Stimulated activated naive B cell treated with anti-CD40 and anti-IgM and Interleukin-4, amounts not matched to agents 10 μg/mL and 1 μg/mL and 100 μg/mL, for 72 hours (primary cell): Measurements from ENCODE around the gene SPACA4.

Source experiments
- ATAC-seq, 2 donors: fragments of 150-1000 bp; cut with Tn5 transposase; replicated peaks; 2 replicates each; pipeline ENCODE4 v1.10.0; 2021; ENCODE audit warnings: moderate library complexity in 1 of 2
- DNase-seq: peaks from one replicate; pipeline ENCODE4 v3.0.0; 2021
- H3K27ac Mint-ChIP-seq: one replicate; pipeline ENCODE4 v1.8.0; 2022; ENCODE audit warnings: mild to moderate bottlenecking, mixed read lengths
- H3K27me3 Mint-ChIP-seq, 2 donors: one replicate each; pipeline ENCODE4 v1.8.0; 2022; ENCODE audit warnings: mixed read lengths in 2 of 2
- H3K36me3 Mint-ChIP-seq, 2 donors: one replicate each; pipeline ENCODE4 v1.8.0; 2022; ENCODE audit warnings: mixed read lengths in 2 of 2, mild to moderate bottlenecking in 1 of 2
- H3K4me1 Mint-ChIP-seq, 2 donors: one replicate each; pipeline ENCODE4 v1.8.0; 2022; ENCODE audit warnings: mixed read lengths in 2 of 2, mild to moderate bottlenecking in 1 of 2
- H3K4me3 Mint-ChIP-seq, 2 donors: one replicate each; pipeline ENCODE4 v1.8.0; 2022; ENCODE audit warnings: mild to moderate bottlenecking in 2 of 2, mixed read lengths in 2 of 2, moderate library complexity in 1 of 2
- H3K9me3 Mint-ChIP-seq, 2 donors: one replicate each; pipeline ENCODE4 v1.8.0; 2022; ENCODE audit warnings: mixed read lengths in 2 of 2, mild to moderate bottlenecking in 1 of 2

SPACA4 gene

GRCh38 chr19:48582168-48582567 is 24.4 kb upstream of the SPACA4 start:
- Mint-ChIP-seq H3K27me3 (peaks cover 6 to 15% of the 10 kb centered on the region in 2 donors), H3K27ac (no peak overlapping the region), H3K36me3 (peaks cover 0 to 4% of the 10 kb centered on the region in 2 donors), H3K4me1 (peaks cover 7 to 8% of the 10 kb centered on the region in 2 donors), H3K4me3 (no peak overlapping the region), H3K9me3 (peaks cover 0 to 3% of the 10 kb centered on the region in 2 donors)
- DNase-seq (no peak), ATAC-seq (no peak)

- Mint-ChIP-seq H3K27ac (no peak overlapping the region), H3K27me3 (peaks cover 22 to 33% of the 10 kb centered on the region in 2 donors), H3K9me3 (peaks cover 0 to 3% of the 10 kb centered on the region in 2 donors), H3K36me3 (peaks cover 0 to 4% of the 10 kb centered on the region in 2 donors), H3K4me3 (no peak overlapping the region), H3K4me1 (peaks cover 14 to 18% of the 10 kb centered on the region in 2 donors)
- ATAC-seq: no peak
- no peak for DNase-seq
These were observed 19.2 kb upstream of the SPACA4 start for GRCh38 chr19:48587387-48587786.

GRCh38 chr19:48588670-48589401 is 17.7 kb upstream of the SPACA4 start:
- Mint-ChIP-seq H3K4me1 (peaks cover 13 to 17% of the 10 kb centered on the region in 2 donors), H3K36me3 (peaks cover 0 to 4% of the 10 kb centered on the region in 2 donors), H3K9me3 (peaks cover 0 to 3% of the 10 kb centered on the region in 2 donors), H3K4me3 (peak overlapping the region; percentile 78 to 80), H3K27me3 (peaks cover 22 to 30% of the 10 kb centered on the region in 2 donors), H3K27ac (peak overlapping the region; percentile 79)
- DNase-seq (peak; percentile 78), ATAC-seq (peak; percentile 85 to 88)

GRCh38 chr19:48591021-48591420 is 15.5 kb upstream of the SPACA4 start:
- H3K4me3 Mint-ChIP-seq: no peak overlapping the region
- H3K27me3 Mint-ChIP-seq: peaks cover 16 to 29% of the 10 kb centered on the region in 2 donors
- no peak for ATAC-seq
- peaks cover 7 to 10% of the 10 kb centered on the region in 2 donors for H3K4me1 Mint-ChIP-seq
- H3K9me3 Mint-ChIP-seq: no peaks in the 10 kb centered on the region
- H3K27ac Mint-ChIP-seq: no peak overlapping the region
- no peaks in the 10 kb centered on the region for H3K36me3 Mint-ChIP-seq
- no peak for DNase-seq

- H3K36me3 Mint-ChIP-seq: no peaks in the 10 kb centered on the region
- DNase-seq (no peak), ATAC-seq (no peak)
- no peaks in the 10 kb centered on the region for H3K4me1 Mint-ChIP-seq
- H3K27me3 Mint-ChIP-seq: peaks cover 13 to 29% of the 10 kb centered on the region in 2 donors
- no peak overlapping the region for H3K4me3 Mint-ChIP-seq
- no peaks in the 10 kb centered on the region for H3K9me3 Mint-ChIP-seq
- no peak overlapping the region for H3K27ac Mint-ChIP-seq
These were observed 11.4 kb upstream of the SPACA4 start for GRCh38 chr19:48595171-48595570.

- Mint-ChIP-seq H3K27ac (no peak overlapping the region), H3K27me3 (peaks cover 9 to 22% of the 10 kb centered on the region in 2 donors), H3K4me1 (no peaks in the 10 kb centered on the region), H3K4me3 (no peak overlapping the region), H3K9me3 (no peaks in the 10 kb centered on the region), H3K36me3 (no peaks in the 10 kb centered on the region)
- ATAC-seq: no peak
- no peak for DNase-seq
These were observed 10.7 kb upstream of the SPACA4 start for GRCh38 chr19:48595833-48596232.

GRCh38 chr19:48596237-48596636 is 10.3 kb upstream of the SPACA4 start:
- Mint-ChIP-seq H3K9me3 (no peaks in the 10 kb centered on the region), H3K27me3 (peaks cover 6 to 19% of the 10 kb centered on the region in 2 donors), H3K27ac (no peak overlapping the region), H3K4me3 (no peak overlapping the region), H3K4me1 (no peaks in the 10 kb centered on the region), H3K36me3 (no peaks in the 10 kb centered on the region)
- no peak for DNase-seq
- no peak for ATAC-seq

- Mint-ChIP-seq H3K27ac (no peak overlapping the region), H3K9me3 (no peaks in the 10 kb centered on the region), H3K4me1 (no peaks in the 10 kb centered on the region), H3K36me3 (no peaks in the 10 kb centered on the region), H3K4me3 (no peak overlapping the region), H3K27me3 (peaks cover 5 to 19% of the 10 kb centered on the region in 2 donors)
- DNase-seq (no peak), ATAC-seq (peak; percentile 33 to 73)
These were observed 9.7 kb upstream of the SPACA4 start for GRCh38 chr19:48596679-48597465.

- ATAC-seq: no peak
- Mint-ChIP-seq H3K9me3 (no peaks in the 10 kb centered on the region), H3K4me1 (no peaks in the 10 kb centered on the region), H3K36me3 (no peaks in the 10 kb centered on the region), H3K27me3 (peaks cover 5 to 19% of the 10 kb centered on the region in 2 donors), H3K4me3 (no peak overlapping the region), H3K27ac (no peak overlapping the region)
- DNase-seq: no peak
These were observed 7.4 kb upstream of the SPACA4 start for GRCh38 chr19:48598996-48599700.

- Mint-ChIP-seq H3K36me3 (no peaks in the 10 kb centered on the region), H3K9me3 (no peaks in the 10 kb centered on the region), H3K27ac (no peak overlapping the region), H3K4me1 (no peaks in the 10 kb centered on the region), H3K4me3 (no peak overlapping the region), H3K27me3 (peaks cover 5 to 13% of the 10 kb centered on the region in 2 donors)
- DNase-seq (no peak), ATAC-seq (no peak)
These were observed 5.7 kb upstream of the SPACA4 start for GRCh38 chr19:48600679-48601417.

- no peak for ATAC-seq
- no peak overlapping the region for H3K4me3 Mint-ChIP-seq
- no peaks in the 10 kb centered on the region for H3K4me1 Mint-ChIP-seq
- H3K9me3 Mint-ChIP-seq: no peaks in the 10 kb centered on the region
- H3K27ac Mint-ChIP-seq: no peak overlapping the region
- H3K27me3 Mint-ChIP-seq: peaks cover 5 to 8% of the 10 kb centered on the region in 2 donors
- no peaks in the 10 kb centered on the region for H3K36me3 Mint-ChIP-seq
- DNase-seq: no peak
These were observed 3.5 kb upstream of the SPACA4 start for GRCh38 chr19:48603001-48603400.

- no peak overlapping the region for H3K4me3 Mint-ChIP-seq
- DNase-seq (no peak), ATAC-seq (no peak)
- H3K27me3 Mint-ChIP-seq: peaks cover 5% of the 10 kb centered on the region in 2 donors
- no peak overlapping the region for H3K27ac Mint-ChIP-seq
- H3K9me3 Mint-ChIP-seq: no peaks in the 10 kb centered on the region
- no peaks in the 10 kb centered on the region for H3K36me3 Mint-ChIP-seq
- H3K4me1 Mint-ChIP-seq: peaks cover 0 to under 1% of the 10 kb centered on the region in 2 donors
These were observed 3.1 kb upstream of the SPACA4 start for GRCh38 chr19:48603449-48603848.

GRCh38 chr19:48603850-48604249 is 2.7 kb upstream of the SPACA4 start:
- no peaks in the 10 kb centered on the region for H3K9me3 Mint-ChIP-seq
- H3K27ac Mint-ChIP-seq: no peak overlapping the region
- ATAC-seq (no peak), DNase-seq (no peak)
- peaks cover 4 to 5% of the 10 kb centered on the region in 2 donors for H3K4me1 Mint-ChIP-seq
- no peaks in the 10 kb centered on the region for H3K36me3 Mint-ChIP-seq
- no peak overlapping the region for H3K4me3 Mint-ChIP-seq
- peaks cover under 1 to 1% of the 10 kb centered on the region in 2 donors for H3K27me3 Mint-ChIP-seq

- no peak overlapping the region for H3K27ac Mint-ChIP-seq
- no peak overlapping the region for H3K4me3 Mint-ChIP-seq
- peaks cover 11 to 13% of the 10 kb centered on the region in 2 donors for H3K4me1 Mint-ChIP-seq
- no peak for DNase-seq
- H3K36me3 Mint-ChIP-seq: peaks cover 4 to 11% of the 10 kb centered on the region in 2 donors
- H3K27me3 Mint-ChIP-seq: no peaks in the 10 kb centered on the region
- no peak for ATAC-seq
- H3K9me3 Mint-ChIP-seq: no peaks in the 10 kb centered on the region
These were observed 815 bp downstream of the SPACA4 start for GRCh38 chr19:48607359-48607755.
